Cardiac muscle cell (in vitro differentiated cells and primary cell): Measurements from ENCODE around the gene MMP3. TPM values are rescaled to one million over a fixed set of nuclear protein-coding genes. Genes with fewer than 3 reads are reported as not detected.
"Not testable (repeated sequence)": the region's sequence is repeated elsewhere in the genome, so short reads cannot be mapped to it uniquely, and the experiment has no call there.

Source experiments
- DNase-seq, 2 donors: peaks; one replicate each; pipeline versions ENCODE4 v3.0.0 to v3.0.0-alpha.2; 2010 to 2017; ENCODE audit warnings: low read depth in 1 of 2, low spot score in 1 of 2
- H3K27ac ChIP-seq: fragments of 200-600 bp; sonication (generic); 2 replicates; pipeline ENCODE4 v1.5.1; 2016
- H3K27me3 ChIP-seq: fragments of 200-600 bp; sonication (generic); 2 replicates; pipeline ENCODE4 v1.6.0; 2016; ENCODE audit warnings: control low read depth
- H3K36me3 ChIP-seq: fragments of 200-600 bp; sonication (generic); 2 replicates; pipeline ENCODE4 v1.5.1; 2016; ENCODE audit warnings: control low read depth
- H3K4me1 ChIP-seq: fragments of 200-600 bp; sonication (generic); 2 replicates; pipeline ENCODE4 v1.8.1; 2017; ENCODE audit warnings: low read depth, mild to moderate bottlenecking, mixed run types
- H3K4me3 ChIP-seq: fragments of 200-600 bp; sonication (generic); 2 replicates; pipeline ENCODE4 v1.5.1; 2016; ENCODE audit warnings: mild to moderate bottlenecking
- H3K9me3 ChIP-seq: fragments of 200-600 bp; sonication (generic); 2 replicates; pipeline ENCODE4 v1.5.1; 2017; ENCODE audit warnings: low read depth, mild to moderate bottlenecking, control low read depth
- polyA plus RNA-seq: library from polyadenylated mRNA; unstranded; fragments of >200 nt; fragmentation: Nextera tagmentation; extraction: Ambion mirVana; gene quantifications from 2 replicates; pipeline ENCODE4 v1.2.1, GENCODE V29; 2016
- total RNA-seq: library from RNA; depleted of rRNA; stranded (reverse); fragments of >200 nt; gene quantifications from 2 replicates; pipeline ENCODE4 v1.2.3, GENCODE V29; 2016
- TF ChIP-seq, protein P1 (sequence below): IDR thresholded peaks from 2 replicates; pipeline ENCODE4 v1.5.1; 2012; ENCODE audit warnings: low read depth, mild to moderate bottlenecking, low read length

Gene MMP3
- total and polyA plus RNA-seq, 2 experiments from 2014 or later, result not detected

DNA sequence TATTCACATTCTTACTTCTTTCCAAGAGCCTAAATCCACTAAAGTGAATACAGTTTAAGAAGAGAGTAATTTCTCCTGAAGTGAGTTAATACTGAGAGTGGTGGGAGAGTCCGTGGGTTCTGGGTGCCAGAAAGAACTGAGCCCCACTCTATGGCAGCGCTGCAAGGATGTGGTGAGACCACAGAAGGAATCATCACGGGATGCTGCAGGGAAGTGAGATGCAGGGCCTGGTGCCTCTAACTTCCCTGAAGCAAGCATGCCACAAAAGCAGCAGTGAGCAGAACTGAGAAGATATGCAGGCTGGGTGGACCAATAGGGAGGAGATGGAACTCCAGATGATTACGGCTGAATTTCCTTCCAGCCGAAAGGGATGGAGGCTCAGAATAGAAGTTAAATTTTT is 36.4 kb upstream of the MMP3 start:
- TF ChIP-seq, protein P1, sequence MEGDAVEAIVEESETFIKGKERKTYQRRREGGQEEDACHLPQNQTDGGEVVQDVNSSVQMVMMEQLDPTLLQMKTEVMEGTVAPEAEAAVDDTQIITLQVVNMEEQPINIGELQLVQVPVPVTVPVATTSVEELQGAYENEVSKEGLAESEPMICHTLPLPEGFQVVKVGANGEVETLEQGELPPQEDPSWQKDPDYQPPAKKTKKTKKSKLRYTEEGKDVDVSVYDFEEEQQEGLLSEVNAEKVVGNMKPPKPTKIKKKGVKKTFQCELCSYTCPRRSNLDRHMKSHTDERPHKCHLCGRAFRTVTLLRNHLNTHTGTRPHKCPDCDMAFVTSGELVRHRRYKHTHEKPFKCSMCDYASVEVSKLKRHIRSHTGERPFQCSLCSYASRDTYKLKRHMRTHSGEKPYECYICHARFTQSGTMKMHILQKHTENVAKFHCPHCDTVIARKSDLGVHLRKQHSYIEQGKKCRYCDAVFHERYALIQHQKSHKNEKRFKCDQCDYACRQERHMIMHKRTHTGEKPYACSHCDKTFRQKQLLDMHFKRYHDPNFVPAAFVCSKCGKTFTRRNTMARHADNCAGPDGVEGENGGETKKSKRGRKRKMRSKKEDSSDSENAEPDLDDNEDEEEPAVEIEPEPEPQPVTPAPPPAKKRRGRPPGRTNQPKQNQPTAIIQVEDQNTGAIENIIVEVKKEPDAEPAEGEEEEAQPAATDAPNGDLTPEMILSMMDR, result no peak
- Histone ChIP-seq H3K36me3 (no peaks in the 10 kb centered on the region), H3K27me3 (no peaks in the 10 kb centered on the region), H3K9me3 (no peaks in the 10 kb centered on the region), H3K4me1 (no peaks in the 10 kb centered on the region), H3K4me3 (no peak overlapping the region), H3K27ac (no peak overlapping the region)
- DNase-seq, result no peak

DNA sequence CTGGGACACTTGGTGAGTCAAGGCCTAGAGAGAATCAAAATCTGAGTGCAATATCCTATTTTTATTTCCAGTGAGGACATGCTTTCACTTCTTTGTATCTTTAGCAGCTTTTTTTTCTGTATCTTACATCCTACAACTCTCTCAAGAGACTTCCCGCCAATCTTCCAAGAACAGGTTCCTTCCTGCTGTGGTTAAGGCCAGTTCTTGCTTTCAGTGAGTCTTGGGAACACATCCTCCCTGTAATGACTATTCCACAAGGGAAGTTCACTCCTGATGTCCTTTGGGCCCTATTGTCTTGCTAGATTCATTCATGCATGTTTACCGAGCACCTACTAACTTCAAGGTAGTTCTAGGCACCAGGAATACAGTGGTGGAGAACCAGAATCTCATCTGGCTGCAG is 35.2 kb upstream of the MMP3 start:
- TF ChIP-seq, protein P1, result no peak
- H3K4me1 ChIP-seq, result no peaks in the 10 kb centered on the region

DNA sequence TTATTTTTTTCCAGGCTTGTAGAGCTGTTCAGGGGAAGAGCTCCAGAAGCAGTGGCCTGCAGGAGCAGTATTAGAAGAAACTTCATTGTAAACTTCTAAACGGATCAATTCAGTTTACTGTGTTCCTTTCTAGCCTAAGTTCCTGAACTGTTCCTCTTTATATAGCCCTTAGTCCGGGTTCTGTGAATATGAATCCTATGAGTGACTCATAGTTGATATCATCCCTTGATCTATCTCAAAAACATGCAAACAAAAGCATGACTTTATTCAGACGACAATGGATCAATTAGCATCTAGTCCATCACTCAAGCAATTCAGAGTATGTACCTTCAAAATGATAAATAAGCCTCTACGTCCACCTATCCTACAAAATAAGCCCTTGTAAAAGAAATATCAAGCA is 31.4 kb upstream of the MMP3 start, which contains the start of gene MMP12:
Gene MMP12 (minus strand): TSS at position 131 of the 400 bp plus-strand sequence. CDS start 45 bp downstream, at position 86.
- H3K27me3 ChIP-seq, result no peaks in the 10 kb centered on the region
- H3K9me3 ChIP-seq, result no peaks in the 10 kb centered on the region
- H3K36me3 ChIP-seq, result no peaks in the 10 kb centered on the region
- TF ChIP-seq, protein P1, result no peak
- H3K4me3 ChIP-seq, result no peak within 1 kb of the TSS
- no peaks in the 10 kb centered on the region for H3K4me1 ChIP-seq
- no peak within 1 kb of the TSS for H3K27ac ChIP-seq
- no peak for DNase-seq

More for the DNA sequence above, 35.2 kb upstream of the MMP3 start:
- Histone ChIP-seq H3K9me3 (no peaks in the 10 kb centered on the region), H3K36me3 (no peaks in the 10 kb centered on the region), H3K27me3 (no peaks in the 10 kb centered on the region), H3K27ac (no peak overlapping the region), H3K4me3 (no peak overlapping the region)
- no peak for DNase-seq

DNA sequence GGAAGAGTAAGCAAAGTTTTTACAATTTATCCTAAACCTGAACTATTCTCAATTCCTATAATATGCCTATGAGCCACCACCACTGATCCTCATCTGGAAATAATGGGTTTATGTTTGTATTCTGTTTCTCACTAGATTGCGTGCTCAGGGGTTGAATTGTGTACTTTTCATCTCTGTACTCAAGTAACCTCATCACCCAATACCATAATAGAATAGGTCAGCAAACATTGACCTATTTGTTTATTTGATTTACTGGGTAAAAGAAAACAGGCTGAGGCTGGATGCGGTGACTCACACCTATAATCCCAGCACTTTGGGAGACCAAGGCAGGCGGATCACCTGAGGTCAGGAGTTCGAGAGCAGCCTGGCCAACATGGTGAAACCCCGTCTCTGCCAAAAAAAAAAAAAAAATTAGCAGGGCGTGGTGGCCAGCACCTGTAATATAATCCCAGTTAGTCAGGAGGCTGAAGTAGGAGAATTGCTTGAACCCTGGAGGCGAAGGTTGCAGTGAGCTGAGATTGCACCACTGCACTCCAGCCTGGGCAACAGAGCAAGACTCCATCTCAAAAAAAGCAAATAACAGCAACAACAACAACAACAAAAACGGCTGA is 26.1 kb upstream of the MMP3 start:
- not testable (repeated sequence) for H3K27me3 ChIP-seq, DNase-seq, H3K9me3 ChIP-seq, H3K4me3 ChIP-seq, H3K4me1 ChIP-seq, H3K36me3 ChIP-seq, H3K27ac ChIP-seq

DNA sequence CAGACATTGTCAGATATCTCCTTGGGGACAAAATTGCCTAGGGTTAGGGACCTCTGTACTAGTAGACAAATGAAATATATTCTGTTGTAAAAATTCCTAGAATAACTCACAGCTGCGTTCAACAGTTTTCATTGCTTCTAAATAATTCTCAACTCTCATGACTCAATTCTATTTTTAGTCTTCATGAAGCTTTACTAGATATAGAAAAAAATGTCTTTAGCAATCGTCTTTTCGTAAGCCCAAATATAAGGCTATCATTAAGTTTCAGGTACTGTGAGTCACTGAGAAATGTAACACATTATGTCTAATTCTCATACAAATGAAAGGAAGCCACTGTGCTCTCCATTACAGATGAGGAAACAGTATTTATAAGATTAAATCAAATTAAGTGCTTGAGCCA is 24.9 kb upstream of the MMP3 start:
- no peak overlapping the region for H3K27ac ChIP-seq
- no peaks in the 10 kb centered on the region for H3K4me1 ChIP-seq
- H3K4me3 ChIP-seq, result no peak overlapping the region
- no peaks in the 10 kb centered on the region for H3K9me3 ChIP-seq
- TF ChIP-seq, protein P1, result no peak
- no peaks in the 10 kb centered on the region for H3K36me3 ChIP-seq
- no peak for DNase-seq
- H3K27me3 ChIP-seq, result no peaks in the 10 kb centered on the region

DNA sequence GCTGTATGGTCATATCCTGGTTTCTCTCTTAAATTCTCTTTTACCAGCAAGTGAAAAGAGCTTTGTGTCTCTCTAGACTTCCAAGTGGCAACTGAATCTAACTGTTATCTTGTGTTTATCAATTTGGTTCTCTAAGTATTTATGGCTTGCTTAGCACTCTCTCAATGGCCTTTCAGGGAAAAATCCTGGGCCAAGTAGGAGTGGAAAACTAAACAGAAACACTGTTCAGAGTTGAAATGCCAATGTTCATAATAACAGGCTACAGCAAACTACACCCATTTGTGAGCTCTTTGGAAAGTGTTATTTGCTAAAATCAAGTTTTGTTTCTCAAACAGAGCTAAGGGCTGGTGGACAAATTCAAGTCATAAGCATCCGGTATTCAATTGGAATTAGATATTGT is 21.3 kb upstream of the MMP3 start:
- DNase-seq, result no peak
- TF ChIP-seq, protein P1, result no peak

More for the DNA sequence above, 21.3 kb upstream of the MMP3 start:
- H3K27ac ChIP-seq, result no peak overlapping the region
- no peak overlapping the region for H3K4me3 ChIP-seq
- no peaks in the 10 kb centered on the region for H3K27me3 ChIP-seq
- no peaks in the 10 kb centered on the region for H3K4me1 ChIP-seq
- H3K36me3 ChIP-seq, result no peaks in the 10 kb centered on the region
- no peaks in the 10 kb centered on the region for H3K9me3 ChIP-seq
